ENCODE results near the gene CTSE. TPM values are rescaled to one million over a fixed set of nuclear protein-coding genes. Genes with fewer than 3 reads are reported as not detected.

The CTSE gene
- total and polyA plus RNA-seq, 2 experiments from 2014 or later = not detected

DNA sequence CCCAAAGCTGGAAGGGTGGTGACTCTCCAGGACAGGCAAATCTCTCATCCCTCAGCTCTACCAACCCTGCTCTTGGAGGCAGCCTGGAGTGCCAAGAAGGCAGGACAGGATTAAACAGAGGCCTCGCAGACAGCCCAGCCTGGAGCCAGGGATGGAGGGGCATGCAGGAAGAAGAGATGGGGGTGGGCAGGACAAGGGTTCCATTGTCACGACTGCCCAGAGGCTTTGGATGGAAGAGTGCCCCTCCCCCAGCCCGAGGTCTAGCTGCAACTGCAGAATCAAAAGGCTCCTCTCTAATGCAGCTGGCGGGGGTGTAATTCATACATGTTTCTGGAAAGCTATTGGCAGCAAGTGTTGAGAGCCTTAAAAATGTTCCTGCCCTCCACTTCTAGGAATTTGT, 29.3 kb downstream of the CTSE start (continued):
- TF ChIP-seq, protein P1, sequence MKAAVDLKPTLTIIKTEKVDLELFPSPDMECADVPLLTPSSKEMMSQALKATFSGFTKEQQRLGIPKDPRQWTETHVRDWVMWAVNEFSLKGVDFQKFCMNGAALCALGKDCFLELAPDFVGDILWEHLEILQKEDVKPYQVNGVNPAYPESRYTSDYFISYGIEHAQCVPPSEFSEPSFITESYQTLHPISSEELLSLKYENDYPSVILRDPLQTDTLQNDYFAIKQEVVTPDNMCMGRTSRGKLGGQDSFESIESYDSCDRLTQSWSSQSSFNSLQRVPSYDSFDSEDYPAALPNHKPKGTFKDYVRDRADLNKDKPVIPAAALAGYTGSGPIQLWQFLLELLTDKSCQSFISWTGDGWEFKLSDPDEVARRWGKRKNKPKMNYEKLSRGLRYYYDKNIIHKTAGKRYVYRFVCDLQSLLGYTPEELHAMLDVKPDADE (IDR thresholded peaks at IDR 0.05) = no peak
- TF ChIP-seq ZNF331 (CRISPR knock-in tag; IDR thresholded peaks at IDR 0.05; ENCODE audit: low read depth) = no peak
- no peak for TF ChIP-seq JUNB (IDR thresholded peaks at IDR 0.05; ENCODE audit: unreplicated experiment)

- no peaks in the 10 kb centered on the region for H4K20me1 ChIP-seq (replicated peaks; ENCODE audit: insufficient read depth)
- H3K4me3 ChIP-seq = no peak overlapping the region
- H3K79me2 ChIP-seq (replicated peaks; ENCODE audit: insufficient read depth) = no peaks in the 10 kb centered on the region
- ATAC-seq = no peak
- Mint-ChIP-seq H3K36me3 (ENCODE audit: low read depth) (no peaks in the 10 kb centered on the region), H3K4me1 (peaks cover 19% of the 10 kb centered on the region; the same call in 2 of the 3 replicates), H3K4me3 (no peak overlapping the region), H3K27me3 (ENCODE audit: insufficient read depth, low read depth, poor library complexity) (peaks cover 23% of the 10 kb centered on the region), H3K9me3 (no peaks in the 10 kb centered on the region), H3K27ac (no peak overlapping the region)
- no peaks in the 10 kb centered on the region for H3F3A ChIP-seq (replicated peaks; ENCODE audit: low read depth)
- peaks cover 10% of the 10 kb centered on the region; the same call in 1 of the 2 replicates for H3K27me3 ChIP-seq (ENCODE audit: insufficient read depth)
- H3K4me1 ChIP-seq (ENCODE audit: insufficient read depth) = peaks cover 19% of the 10 kb centered on the region; the same call in 1 of the 2 replicates
- peaks cover 5% of the 10 kb centered on the region; the same call in 1 of the 2 replicates for H3K9me2 ChIP-seq (ENCODE audit: insufficient read depth)
- H3K36me3 ChIP-seq (ENCODE audit: insufficient read depth) = no peaks in the 10 kb centered on the region
- H3K4me2 ChIP-seq = no peak overlapping the region
- no peak overlapping the region for H3K27ac ChIP-seq (ENCODE audit: low read depth)
- H2AFZ ChIP-seq = no peak overlapping the region
- DNase-seq (ENCODE audit: low spot score) = no peak
- TF ChIP-seq, protein P2, sequence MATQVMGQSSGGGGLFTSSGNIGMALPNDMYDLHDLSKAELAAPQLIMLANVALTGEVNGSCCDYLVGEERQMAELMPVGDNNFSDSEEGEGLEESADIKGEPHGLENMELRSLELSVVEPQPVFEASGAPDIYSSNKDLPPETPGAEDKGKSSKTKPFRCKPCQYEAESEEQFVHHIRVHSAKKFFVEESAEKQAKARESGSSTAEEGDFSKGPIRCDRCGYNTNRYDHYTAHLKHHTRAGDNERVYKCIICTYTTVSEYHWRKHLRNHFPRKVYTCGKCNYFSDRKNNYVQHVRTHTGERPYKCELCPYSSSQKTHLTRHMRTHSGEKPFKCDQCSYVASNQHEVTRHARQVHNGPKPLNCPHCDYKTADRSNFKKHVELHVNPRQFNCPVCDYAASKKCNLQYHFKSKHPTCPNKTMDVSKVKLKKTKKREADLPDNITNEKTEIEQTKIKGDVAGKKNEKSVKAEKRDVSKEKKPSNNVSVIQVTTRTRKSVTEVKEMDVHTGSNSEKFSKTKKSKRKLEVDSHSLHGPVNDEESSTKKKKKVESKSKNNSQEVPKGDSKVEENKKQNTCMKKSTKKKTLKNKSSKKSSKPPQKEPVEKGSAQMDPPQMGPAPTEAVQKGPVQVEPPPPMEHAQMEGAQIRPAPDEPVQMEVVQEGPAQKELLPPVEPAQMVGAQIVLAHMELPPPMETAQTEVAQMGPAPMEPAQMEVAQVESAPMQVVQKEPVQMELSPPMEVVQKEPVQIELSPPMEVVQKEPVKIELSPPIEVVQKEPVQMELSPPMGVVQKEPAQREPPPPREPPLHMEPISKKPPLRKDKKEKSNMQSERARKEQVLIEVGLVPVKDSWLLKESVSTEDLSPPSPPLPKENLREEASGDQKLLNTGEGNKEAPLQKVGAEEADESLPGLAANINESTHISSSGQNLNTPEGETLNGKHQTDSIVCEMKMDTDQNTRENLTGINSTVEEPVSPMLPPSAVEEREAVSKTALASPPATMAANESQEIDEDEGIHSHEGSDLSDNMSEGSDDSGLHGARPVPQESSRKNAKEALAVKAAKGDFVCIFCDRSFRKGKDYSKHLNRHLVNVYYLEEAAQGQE (IDR thresholded peaks at IDR 0.05; ENCODE audit: unreplicated experiment) = no peak
- TF ChIP-seq NANOG (IDR thresholded peaks at IDR 0.05; ENCODE audit: borderline replicate concordance) (no peak), CREB1 (CRISPR knock-in tag; IDR thresholded peaks at IDR 0.05; ENCODE audit: low read depth) (no peak), STAT1 (IDR thresholded peaks at IDR 0.05; ENCODE audit: unreplicated experiment) (no peak), POLR2AphosphoS5 (IDR thresholded peaks at IDR 0.05; ENCODE audit: low read depth) (no peak), EZH2phosphoT487 (IDR thresholded peaks at IDR 0.05; ENCODE audit: unreplicated experiment) (no peak), JUNB (IDR thresholded peaks at IDR 0.05; ENCODE audit: unreplicated experiment) (no peak), ZNF114 (CRISPR knock-in tag; IDR thresholded peaks at IDR 0.05) (no peak), CTCF (conservative IDR thresholded peaks at IDR 0.05; ENCODE audit: low read depth in 2 of 2) (no peak)
- TF ChIP-seq, protein P3, sequence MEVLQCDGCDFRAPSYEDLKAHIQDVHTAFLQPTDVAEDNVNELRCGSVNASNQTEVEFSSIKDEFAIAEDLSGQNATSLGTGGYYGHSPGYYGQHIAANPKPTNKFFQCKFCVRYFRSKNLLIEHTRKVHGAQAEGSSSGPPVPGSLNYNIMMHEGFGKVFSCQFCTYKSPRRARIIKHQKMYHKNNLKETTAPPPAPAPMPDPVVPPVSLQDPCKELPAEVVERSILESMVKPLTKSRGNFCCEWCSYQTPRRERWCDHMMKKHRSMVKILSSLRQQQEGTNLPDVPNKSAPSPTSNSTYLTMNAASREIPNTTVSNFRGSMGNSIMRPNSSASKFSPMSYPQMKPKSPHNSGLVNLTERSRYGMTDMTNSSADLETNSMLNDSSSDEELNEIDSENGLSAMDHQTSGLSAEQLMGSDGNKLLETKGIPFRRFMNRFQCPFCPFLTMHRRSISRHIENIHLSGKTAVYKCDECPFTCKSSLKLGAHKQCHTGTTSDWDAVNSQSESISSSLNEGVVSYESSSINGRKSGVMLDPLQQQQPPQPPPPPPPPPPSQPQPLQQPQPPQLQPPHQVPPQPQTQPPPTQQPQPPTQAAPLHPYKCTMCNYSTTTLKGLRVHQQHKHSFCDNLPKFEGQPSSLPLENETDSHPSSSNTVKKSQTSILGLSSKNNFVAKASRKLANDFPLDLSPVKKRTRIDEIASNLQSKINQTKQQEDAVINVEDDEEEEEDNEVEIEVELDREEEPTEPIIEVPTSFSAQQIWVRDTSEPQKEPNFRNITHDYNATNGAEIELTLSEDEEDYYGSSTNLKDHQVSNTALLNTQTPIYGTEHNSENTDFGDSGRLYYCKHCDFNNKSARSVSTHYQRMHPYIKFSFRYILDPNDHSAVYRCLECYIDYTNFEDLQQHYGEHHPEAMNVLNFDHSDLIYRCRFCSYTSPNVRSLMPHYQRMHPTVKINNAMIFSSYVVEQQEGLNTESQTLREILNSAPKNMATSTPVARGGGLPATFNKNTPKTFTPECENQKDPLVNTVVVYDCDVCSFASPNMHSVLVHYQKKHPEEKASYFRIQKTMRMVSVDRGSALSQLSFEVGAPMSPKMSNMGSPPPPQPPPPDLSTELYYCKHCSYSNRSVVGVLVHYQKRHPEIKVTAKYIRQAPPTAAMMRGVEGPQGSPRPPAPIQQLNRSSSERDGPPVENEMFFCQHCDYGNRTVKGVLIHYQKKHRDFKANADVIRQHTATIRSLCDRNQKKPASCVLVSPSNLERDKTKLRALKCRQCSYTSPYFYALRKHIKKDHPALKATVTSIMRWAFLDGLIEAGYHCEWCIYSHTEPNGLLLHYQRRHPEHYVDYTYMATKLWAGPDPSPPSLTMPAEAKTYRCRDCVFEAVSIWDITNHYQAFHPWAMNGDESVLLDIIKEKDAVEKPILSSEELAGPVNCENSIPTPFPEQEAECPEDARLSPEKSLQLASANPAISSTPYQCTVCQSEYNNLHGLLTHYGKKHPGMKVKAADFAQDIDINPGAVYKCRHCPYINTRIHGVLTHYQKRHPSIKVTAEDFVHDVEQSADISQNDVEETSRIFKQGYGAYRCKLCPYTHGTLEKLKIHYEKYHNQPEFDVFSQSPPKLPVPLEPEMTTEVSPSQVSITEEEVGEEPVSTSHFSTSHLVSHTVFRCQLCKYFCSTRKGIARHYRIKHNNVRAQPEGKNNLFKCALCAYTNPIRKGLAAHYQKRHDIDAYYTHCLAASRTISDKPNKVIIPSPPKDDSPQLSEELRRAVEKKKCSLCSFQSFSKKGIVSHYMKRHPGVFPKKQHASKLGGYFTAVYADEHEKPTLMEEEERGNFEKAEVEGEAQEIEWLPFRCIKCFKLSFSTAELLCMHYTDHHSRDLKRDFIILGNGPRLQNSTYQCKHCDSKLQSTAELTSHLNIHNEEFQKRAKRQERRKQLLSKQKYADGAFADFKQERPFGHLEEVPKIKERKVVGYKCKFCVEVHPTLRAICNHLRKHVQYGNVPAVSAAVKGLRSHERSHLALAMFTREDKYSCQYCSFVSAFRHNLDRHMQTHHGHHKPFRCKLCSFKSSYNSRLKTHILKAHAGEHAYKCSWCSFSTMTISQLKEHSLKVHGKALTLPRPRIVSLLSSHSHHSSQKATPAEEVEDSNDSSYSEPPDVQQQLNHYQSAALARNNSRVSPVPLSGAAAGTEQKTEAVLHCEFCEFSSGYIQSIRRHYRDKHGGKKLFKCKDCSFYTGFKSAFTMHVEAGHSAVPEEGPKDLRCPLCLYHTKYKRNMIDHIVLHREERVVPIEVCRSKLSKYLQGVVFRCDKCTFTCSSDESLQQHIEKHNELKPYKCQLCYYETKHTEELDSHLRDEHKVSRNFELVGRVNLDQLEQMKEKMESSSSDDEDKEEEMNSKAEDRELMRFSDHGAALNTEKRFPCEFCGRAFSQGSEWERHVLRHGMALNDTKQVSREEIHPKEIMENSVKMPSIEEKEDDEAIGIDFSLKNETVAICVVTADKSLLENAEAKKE (CRISPR knock-in tag; IDR thresholded peaks at IDR 0.05) = no peak
- TF ChIP-seq, protein P1 (IDR thresholded peaks at IDR 0.05) = no peak
These were observed 30.6 kb downstream of the CTSE start for GRCh38 chr1:205993068-205993467.
